Fibroblast of the aortic adventitia (primary cell): ENCODE data around the gene MAPT. TPM values are rescaled to one million over a fixed set of nuclear protein-coding genes. Genes with fewer than 3 reads are reported as not detected.

Experiments
- DNase-seq: peaks from one replicate; pipeline ENCODE4 v3.0.0-alpha.2; 2010; ENCODE audit warnings: low read depth
- H3K4me3 ChIP-seq: 2 replicates; pipeline ENCODE4 v1.5.1; 2011; ENCODE audit warnings: low read depth, mild to moderate bottlenecking, control low read depth, low read length, moderate library complexity
- total RNA-seq: library from RNA; depleted of rRNA; stranded (reverse); fragments of >200 nt; gene quantifications from 2 replicates; pipeline ENCODE4 v1.2.3, GENCODE V29; 2012; ENCODE audit warnings: low replicate concordance
- TF ChIP-seq, protein P1 (sequence below): IDR thresholded peaks from 2 replicates; pipeline ENCODE4 v1.5.1; 2011; ENCODE audit warnings: mild to moderate bottlenecking, low read length, control low read depth, inconsistent platforms; ENCODE audit not compliant: insufficient read depth

Gene MAPT
- total RNA-seq, 1 donor, result 0.54 TPM

DNA sequence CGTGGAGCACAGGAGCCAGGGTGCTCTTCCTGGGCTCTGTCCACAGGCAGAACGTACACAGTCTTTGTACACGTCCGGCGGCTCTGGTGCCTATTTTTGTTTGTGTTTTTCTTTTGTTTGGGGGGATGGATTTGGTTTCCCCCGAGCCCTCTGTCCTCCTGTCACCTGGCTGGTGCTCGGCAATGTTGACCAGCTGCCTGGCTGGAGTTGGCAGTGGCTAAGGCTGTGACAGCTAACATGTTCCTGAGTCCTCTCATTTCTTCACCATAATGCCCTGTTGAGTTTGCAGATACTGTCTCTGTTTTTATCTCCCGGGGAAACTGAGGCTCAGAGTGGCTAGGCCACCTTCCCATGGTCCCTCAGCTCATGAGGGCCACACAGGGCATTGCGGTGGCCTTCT, 25.7 kb downstream of the MAPT start:
- H3K4me3 ChIP-seq, result no peak overlapping the region
- DNase-seq, result no peak
- TF ChIP-seq, protein P1, sequence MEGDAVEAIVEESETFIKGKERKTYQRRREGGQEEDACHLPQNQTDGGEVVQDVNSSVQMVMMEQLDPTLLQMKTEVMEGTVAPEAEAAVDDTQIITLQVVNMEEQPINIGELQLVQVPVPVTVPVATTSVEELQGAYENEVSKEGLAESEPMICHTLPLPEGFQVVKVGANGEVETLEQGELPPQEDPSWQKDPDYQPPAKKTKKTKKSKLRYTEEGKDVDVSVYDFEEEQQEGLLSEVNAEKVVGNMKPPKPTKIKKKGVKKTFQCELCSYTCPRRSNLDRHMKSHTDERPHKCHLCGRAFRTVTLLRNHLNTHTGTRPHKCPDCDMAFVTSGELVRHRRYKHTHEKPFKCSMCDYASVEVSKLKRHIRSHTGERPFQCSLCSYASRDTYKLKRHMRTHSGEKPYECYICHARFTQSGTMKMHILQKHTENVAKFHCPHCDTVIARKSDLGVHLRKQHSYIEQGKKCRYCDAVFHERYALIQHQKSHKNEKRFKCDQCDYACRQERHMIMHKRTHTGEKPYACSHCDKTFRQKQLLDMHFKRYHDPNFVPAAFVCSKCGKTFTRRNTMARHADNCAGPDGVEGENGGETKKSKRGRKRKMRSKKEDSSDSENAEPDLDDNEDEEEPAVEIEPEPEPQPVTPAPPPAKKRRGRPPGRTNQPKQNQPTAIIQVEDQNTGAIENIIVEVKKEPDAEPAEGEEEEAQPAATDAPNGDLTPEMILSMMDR, result no peak

DNA sequence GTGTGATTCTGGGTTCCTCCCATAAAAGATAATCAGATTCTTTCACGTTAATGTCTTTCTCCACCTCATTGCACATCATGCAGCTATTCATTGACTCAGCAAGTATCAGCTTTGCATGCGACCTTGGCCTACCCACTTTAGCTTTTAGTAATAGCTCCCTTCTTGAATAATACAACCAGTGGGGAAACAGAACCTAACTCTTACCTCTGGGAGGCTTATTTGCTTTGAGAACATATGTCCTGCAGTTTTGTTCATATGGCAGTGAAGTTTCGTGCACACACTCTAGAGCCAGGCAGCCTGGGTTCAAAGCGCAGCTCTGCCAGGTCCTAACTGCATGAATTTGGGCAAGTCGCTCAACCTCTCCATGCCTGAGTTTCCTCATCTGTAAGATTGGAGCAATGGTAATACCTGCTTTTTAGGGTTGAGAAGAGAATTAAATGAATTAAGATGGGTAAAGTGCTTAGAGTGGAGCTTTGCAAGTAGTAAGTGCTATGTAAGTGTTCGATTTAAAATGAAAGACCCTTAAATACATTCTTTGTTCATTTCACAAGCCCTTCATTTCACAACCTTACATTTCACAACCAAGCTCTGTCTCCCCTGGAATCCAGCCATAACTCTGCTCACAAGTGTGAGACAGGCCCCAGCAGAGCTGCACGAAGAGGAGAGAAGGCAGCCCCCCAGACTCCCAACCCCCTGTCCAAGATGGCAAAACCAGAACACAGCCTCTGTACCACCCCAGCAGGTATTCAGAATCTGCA, 29.3 kb downstream of the MAPT start:
- TF ChIP-seq, protein P1, result no peak
- peak; percentile 38 for DNase-seq

DNA sequence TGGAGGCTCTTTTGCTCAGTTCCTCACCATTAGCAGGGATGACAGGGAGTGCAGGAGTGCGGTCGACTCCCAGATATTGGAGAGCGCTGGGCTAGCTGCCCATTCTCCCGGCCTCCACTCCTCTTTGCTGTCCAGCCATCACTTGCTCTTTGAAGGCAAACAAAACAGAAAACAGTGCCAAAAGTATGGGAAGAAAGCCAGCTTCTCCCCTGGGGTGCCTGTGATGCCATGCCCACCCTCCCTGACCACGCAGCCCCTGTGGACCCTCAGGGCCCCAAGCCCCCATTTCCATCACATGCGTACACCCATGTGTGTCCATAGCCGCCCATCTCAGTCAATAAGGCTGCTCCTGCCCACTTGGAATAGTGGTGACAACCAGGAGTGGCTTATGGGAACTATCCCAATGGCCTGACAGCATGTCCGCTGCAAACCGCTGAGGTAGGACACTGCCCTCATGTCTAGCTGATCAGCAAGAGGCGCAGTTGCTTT, 30.0 kb downstream of the MAPT start:
- no peak for DNase-seq
- TF ChIP-seq, protein P1, result no peak

More for the DNA sequence above, 29.3 kb downstream of the MAPT start:
- H3K4me3 ChIP-seq, result no peak overlapping the region

DNA sequence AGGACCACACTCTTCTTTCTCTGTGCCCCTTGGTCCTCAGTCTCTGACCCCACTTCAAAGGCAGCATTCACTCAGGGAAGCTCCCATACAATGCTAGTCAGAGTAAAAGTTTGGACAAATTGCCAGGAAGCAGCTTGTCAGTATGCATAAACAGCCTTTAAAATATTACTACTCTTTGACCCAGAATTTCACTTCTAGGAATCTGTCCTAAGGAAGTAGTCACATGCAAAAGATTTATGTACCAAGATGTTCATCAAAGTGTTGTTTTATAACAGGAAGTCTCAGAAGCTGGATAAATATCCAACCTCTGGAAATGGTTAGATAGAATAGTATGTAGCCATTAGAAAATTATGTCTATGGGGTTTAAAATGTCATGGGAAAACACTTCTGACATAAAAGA, 31.0 kb downstream of the MAPT start:
- DNase-seq, result no peak
- TF ChIP-seq, protein P1, result no peak
- no peak overlapping the region for H3K4me3 ChIP-seq

More for the DNA sequence above, 30.0 kb downstream of the MAPT start:
- no peak overlapping the region for H3K4me3 ChIP-seq

DNA sequence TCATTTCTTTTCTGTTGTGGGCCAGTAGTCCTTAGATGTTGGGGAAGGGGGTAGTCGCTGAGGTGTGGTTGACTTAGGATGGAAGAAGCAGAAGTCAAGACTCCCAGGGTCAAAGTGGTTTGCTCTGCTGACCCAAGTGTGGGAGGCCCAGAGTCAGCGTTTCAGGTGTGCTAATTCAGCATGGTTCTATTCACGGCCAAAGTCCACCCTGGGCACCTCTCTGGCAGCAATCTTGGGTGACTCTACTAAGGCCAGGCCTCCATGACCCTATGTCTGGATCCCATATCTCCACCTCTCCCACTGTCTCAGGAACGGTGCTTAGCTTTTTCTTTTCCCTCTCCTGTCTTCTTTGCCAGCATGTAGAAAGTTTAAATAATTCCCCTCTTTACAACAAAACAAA, 32.9 kb downstream of the MAPT start:
- H3K4me3 ChIP-seq, result no peak overlapping the region
- DNase-seq, result no peak
- TF ChIP-seq, protein P1, result no peak

DNA sequence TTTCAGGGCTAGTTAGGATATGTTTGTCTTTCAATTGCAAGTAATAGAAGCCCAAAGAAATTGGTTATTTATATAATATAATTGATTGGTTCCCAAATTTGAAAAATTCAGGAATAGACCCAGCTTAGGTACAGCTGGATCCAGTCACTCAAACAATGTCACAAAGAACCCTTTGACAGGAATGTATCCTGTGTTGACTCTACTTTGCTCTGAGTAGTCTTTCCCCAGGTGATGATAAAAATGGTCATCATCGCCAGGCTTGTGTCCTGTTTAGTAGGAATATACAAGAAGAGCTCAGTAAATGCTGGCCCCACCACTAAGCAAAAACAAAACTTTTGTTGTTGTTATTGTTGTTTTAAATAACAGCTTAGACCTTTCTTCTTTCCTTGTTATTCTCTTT, 35.0 kb downstream of the MAPT start:
- DNase-seq, result no peak
- TF ChIP-seq, protein P1, result no peak
- H3K4me3 ChIP-seq, result no peak overlapping the region
